Measurements from ENCODE around the gene OSGEP.

Gene OSGEP

DNA sequence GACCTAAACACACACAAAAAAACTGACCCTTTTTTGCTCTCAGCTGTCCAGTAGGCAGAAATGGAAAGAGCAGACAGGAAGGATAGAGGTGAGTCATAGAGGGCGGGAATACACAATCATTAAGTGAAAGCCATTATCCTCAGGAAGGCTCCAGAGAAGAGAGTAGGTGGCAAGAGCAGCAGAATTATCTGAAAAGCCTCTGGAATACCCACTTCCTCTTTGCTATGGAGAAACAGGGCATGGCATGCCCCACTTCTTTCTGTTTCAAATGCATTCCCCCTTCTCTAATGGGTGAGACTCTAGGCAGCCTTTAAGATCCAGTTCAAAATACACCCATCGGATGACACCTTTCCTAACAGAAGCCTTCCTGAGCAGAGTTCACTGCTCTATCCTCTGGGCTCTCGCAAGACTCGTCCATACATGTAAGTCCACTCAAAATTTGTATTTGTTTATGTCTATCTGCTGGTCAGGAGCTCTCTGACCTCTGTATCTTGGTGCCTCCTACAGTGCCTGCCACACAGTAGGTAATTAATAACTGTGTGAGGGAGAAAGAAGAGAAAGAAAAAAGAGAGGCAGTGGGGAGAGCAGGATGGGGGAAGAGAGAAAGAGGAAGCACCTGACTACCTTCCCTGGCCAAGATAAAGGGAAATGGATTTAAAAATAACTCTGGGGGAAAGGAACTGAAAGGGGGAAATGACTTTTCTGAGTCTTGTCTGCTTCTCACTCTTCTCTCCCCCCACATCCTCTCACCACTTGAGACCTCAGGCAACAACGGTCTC is 27.2 kb downstream of the OSGEP start:
- TF ChIP-seq, protein P1, sequence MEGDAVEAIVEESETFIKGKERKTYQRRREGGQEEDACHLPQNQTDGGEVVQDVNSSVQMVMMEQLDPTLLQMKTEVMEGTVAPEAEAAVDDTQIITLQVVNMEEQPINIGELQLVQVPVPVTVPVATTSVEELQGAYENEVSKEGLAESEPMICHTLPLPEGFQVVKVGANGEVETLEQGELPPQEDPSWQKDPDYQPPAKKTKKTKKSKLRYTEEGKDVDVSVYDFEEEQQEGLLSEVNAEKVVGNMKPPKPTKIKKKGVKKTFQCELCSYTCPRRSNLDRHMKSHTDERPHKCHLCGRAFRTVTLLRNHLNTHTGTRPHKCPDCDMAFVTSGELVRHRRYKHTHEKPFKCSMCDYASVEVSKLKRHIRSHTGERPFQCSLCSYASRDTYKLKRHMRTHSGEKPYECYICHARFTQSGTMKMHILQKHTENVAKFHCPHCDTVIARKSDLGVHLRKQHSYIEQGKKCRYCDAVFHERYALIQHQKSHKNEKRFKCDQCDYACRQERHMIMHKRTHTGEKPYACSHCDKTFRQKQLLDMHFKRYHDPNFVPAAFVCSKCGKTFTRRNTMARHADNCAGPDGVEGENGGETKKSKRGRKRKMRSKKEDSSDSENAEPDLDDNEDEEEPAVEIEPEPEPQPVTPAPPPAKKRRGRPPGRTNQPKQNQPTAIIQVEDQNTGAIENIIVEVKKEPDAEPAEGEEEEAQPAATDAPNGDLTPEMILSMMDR (IDR thresholded peaks at IDR 0.05; ENCODE audit: extremely low read depth, insufficient read depth, missing control alignments) = no peak
- DNase-seq (ENCODE audit: low spot score) = peak; percentile 76
- in situ Hi-C loops (cut with MboI; ENCODE audit: low pct_unique_long_range_greater_than_20kb, low sequenced_read_pairs, unreplicated experiment) = no loop called here

DNA sequence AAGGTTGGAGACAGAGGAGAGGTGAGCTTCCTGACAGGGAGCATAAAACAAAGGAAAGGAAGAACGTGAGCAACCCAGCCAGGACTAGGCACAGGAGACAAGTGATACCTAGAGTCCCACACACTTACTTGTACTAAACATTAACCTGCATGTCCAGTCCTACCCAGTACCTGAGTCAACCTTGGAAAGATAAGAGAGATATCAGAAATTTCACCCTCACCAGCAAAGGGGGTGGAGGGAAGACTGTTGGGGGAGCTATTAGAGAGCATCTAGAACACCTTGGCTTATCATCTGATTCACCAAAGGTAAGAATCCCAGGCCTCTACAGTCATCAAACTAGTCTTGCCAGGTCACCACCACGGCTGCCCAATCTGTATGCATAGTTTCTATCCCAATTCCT is 29.8 kb downstream of the OSGEP start:
- DNase-seq (ENCODE audit: low spot score) = no peak
- in situ Hi-C loops (cut with MboI; ENCODE audit: low pct_unique_long_range_greater_than_20kb, low sequenced_read_pairs, unreplicated experiment) = no loop called here
- TF ChIP-seq, protein P1 (IDR thresholded peaks at IDR 0.05; ENCODE audit: extremely low read depth, insufficient read depth, missing control alignments) = no peak

DNA sequence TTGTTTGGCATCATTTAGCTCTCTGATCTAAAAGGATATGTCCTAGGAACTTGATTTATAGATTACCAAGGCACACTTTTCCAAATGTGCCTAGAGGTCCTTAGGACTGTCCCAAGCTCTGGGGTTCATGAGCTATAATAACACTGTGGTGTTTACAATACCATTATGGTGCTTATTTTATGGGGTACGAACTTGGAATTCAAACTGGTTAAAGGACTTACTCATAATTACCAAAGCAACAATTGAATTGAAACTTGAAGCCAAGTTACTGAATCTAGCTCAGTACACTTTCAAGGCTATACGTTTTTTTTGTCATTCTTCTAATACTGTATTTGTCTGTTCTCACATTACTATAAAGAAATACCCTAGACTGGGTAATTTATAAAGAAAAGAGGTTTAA is 31.7 kb downstream of the OSGEP start:
- no peak for DNase-seq (ENCODE audit: low spot score)
- TF ChIP-seq, protein P1 (IDR thresholded peaks at IDR 0.05; ENCODE audit: extremely low read depth, insufficient read depth, missing control alignments) = no peak
- in situ Hi-C loops (cut with MboI; ENCODE audit: low pct_unique_long_range_greater_than_20kb, low sequenced_read_pairs, unreplicated experiment) = no loop called here

DNA sequence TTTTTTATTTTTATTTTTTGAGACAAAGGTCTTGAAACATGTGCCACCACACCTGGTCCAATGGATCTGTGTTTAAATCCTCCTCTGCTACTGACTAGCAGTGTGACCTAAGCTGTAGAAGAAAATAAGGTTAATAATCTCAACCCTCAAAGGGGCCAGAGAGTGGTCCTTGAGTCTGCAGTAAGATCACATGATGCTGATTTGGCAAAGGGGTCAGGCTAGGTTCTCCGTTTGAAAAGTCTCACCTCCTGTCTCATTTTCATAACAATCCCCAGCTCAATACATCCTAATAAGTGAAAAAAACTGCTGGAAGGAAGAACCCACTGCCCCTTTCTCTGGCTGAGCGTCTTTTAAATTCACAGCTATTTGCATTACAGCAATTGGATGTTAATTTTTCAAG is 33.3 kb downstream of the OSGEP start:
- in situ Hi-C loops (cut with MboI; ENCODE audit: low pct_unique_long_range_greater_than_20kb, low sequenced_read_pairs, unreplicated experiment) = no loop called here
- TF ChIP-seq, protein P1 (IDR thresholded peaks at IDR 0.05; ENCODE audit: extremely low read depth, insufficient read depth, missing control alignments) = no peak
- DNase-seq (ENCODE audit: low spot score) = no peak

DNA sequence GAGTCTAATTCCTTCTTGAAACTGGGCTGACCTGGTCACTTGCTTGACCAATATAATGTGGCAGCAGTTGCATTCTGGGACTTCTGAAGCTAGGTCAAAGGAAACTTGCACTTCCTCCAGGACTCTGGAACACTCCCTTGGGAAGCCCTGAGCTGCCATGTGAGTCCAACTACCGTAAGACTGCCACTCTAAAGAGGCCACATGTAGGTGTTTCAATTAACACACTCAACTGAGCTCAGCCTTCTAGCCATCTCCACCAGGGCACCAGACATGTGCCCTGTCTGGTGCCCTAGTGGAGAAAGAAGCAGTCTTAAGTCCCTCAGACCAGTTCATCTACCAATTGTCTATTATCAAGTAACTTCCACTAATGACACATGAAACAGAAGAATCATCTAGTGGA is 35.2 kb downstream of the OSGEP start:
- TF ChIP-seq, protein P1 (IDR thresholded peaks at IDR 0.05; ENCODE audit: extremely low read depth, insufficient read depth, missing control alignments) = no peak
- in situ Hi-C loops (cut with MboI; ENCODE audit: low pct_unique_long_range_greater_than_20kb, low sequenced_read_pairs, unreplicated experiment) = no loop called here
- DNase-seq (ENCODE audit: low spot score) = no peak

DNA sequence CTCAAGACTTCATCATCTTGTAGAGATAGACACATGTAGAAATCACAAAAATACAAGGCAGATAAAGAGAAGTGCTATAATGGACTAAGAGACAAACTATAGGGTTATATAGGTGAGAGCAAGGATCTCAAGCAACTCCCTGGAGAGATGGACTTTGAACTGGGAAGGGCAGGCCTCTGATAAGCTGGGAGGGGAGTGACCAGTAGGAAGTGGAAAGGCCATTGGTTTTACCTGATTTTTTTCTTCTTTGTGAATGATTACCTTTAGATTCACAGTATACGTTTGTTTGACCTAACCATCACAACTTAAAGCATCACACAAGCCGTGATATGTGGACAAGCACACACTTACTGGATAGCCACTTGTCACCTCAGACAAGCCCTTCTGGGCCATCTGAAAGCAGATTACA is 36.1 kb downstream of the OSGEP start:
- TF ChIP-seq, protein P1 (IDR thresholded peaks at IDR 0.05; ENCODE audit: extremely low read depth, insufficient read depth, missing control alignments) = no peak
- no peak for DNase-seq (ENCODE audit: low spot score)
- in situ Hi-C loops (cut with MboI; ENCODE audit: low pct_unique_long_range_greater_than_20kb, low sequenced_read_pairs, unreplicated experiment) = no loop called here

Measured in GM13977 (cell line).